Bronchial epithelial cell (primary cell): ENCODE measurements around the gene RBM45. TPM values are rescaled to one million over a fixed set of nuclear protein-coding genes. Genes with fewer than 3 reads are reported as not detected.

ENCODE experiments used
- DNase-seq: peaks from one replicate; pipeline ENCODE4 v3.0.0-alpha.2; 2010; ENCODE audit warnings: low read depth
- FAIRE-seq: peaks from 2 replicates; lab custom pipeline; 2011; peaks lifted over from hg19 to GRCh38; lab: Jason Lieb, UNC
- H3K27me3 ChIP-seq: 2 replicates; pipeline ENCODE4 v1.5.1; 2011; ENCODE audit warnings: low read length; ENCODE audit not compliant: control insufficient read depth, insufficient read depth
- H3K36me3 ChIP-seq: 2 replicates; pipeline ENCODE4 v1.5.1; 2011; ENCODE audit warnings: low read length; ENCODE audit not compliant: control insufficient read depth, insufficient read depth
- H3K4me3 ChIP-seq: 2 replicates; pipeline ENCODE4 v1.5.1; 2011; ENCODE audit warnings: mild to moderate bottlenecking, low read depth, low read length, control low read depth
- CTCF ChIP-seq: IDR thresholded peaks from 2 replicates; pipeline ENCODE4 v1.5.1; 2011; ENCODE audit warnings: mild to moderate bottlenecking, moderate library complexity, low read length, control low read depth, inconsistent platforms; ENCODE audit not compliant: insufficient read depth, severe bottlenecking
- total RNA-seq: library from RNA; depleted of rRNA; stranded (reverse); fragments of >200 nt; gene quantifications from 2 replicates; pipeline ENCODE4 v1.2.1, GENCODE V29; 2014

The RBM45 gene
- total RNA-seq, 1 donor from 2014 or later = 22.1 TPM

DNA sequence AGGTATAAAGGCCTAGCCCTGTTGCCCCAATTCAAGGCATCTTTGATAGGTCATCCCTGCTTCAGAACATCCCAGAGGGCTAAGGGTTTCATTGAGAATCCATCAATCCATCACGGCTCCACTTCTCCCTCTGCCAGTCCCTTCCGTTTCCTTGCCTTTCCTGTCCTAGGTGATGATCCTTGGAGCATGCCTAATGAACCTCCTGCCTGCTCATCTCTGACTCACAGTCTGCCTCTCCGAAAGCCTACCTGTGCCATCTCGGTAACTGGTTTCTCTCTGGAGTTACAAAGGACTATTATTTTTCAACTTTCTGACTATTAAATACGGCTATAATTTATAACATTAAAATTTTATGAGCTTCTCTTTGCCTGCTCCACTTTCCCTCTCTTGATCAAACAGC lies 45.3 kb downstream of the RBM45 start:
- no peak overlapping the region for H3K4me3 ChIP-seq
- H3K36me3 ChIP-seq = no peaks in the 10 kb centered on the region
- TF ChIP-seq CTCF = no peak
- no peaks in the 10 kb centered on the region for H3K27me3 ChIP-seq
- FAIRE-seq = no peak
- peak; percentile 23 for DNase-seq

DNA sequence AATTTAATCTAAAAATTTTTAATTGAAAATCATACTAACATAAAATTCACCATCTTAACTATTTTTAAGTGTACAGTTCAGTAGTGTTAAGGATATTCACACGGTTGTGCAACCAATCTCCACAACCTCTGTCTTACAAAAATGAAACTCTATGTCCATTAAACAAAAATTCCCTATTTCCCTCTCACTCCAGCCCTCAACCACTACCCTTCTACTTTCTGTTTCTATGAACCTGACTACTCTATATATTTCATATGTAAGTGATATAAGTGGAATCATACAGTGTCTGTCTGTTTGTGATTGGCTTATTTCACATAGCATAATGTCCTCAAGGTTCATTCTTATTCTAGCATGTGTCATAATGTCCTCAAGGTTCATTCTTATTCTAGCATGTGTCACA lies 47.7 kb downstream of the RBM45 start:
- Histone ChIP-seq H3K36me3 (no peaks in the 10 kb centered on the region), H3K27me3 (no peaks in the 10 kb centered on the region), H3K4me3 (no peak overlapping the region)
- DNase-seq (no peak), FAIRE-seq (no peak)
- no peak for TF ChIP-seq CTCF

GRCh38 chr2:178160601-178161000 lies 48.4 kb downstream of the RBM45 start:
- H3K27me3 ChIP-seq = no peaks in the 10 kb centered on the region
- H3K4me3 ChIP-seq = no peak overlapping the region
- FAIRE-seq (no peak), DNase-seq (no peak)
- H3K36me3 ChIP-seq = no peaks in the 10 kb centered on the region
- TF ChIP-seq CTCF = no peak

GRCh38 chr2:178163395-178163794 lies 51.2 kb downstream of the RBM45 start:
- TF ChIP-seq CTCF = no peak
- Histone ChIP-seq H3K27me3 (no peaks in the 10 kb centered on the region), H3K4me3 (no peak overlapping the region), H3K36me3 (no peaks in the 10 kb centered on the region)
- FAIRE-seq (no peak), DNase-seq (peak; percentile 38)

- Histone ChIP-seq H3K4me3 (no peak overlapping the region), H3K27me3 (no peaks in the 10 kb centered on the region), H3K36me3 (no peaks in the 10 kb centered on the region)
- DNase-seq (no peak), FAIRE-seq (no peak)
- no peak for TF ChIP-seq CTCF
Measured at GRCh38 chr2:178163911-178164310, 51.7 kb downstream of the RBM45 start.

- Histone ChIP-seq H3K4me3 (no peak overlapping the region), H3K27me3 (no peaks in the 10 kb centered on the region), H3K36me3 (no peaks in the 10 kb centered on the region)
- no peak for FAIRE-seq
- no peak for TF ChIP-seq CTCF
- no peak for DNase-seq
Measured at GRCh38 chr2:178173657-178174056, 61.4 kb downstream of the RBM45 start.
